Measurements from ENCODE around the gene RNF214.
"Not testable (repeated sequence)": the region's sequence is repeated elsewhere in the genome, so short reads cannot be mapped to it uniquely, and the experiment has no call there.

GRCh38 chr11:117272175-117272574 lies 39.7 kb downstream of the RNF214 start:
- not testable (repeated sequence) for TF ChIP-seq POLR2A, CTCF (IDR thresholded peaks at IDR 0.05)
